ENCODE data around the gene TSPAN2.

TSPAN2 gene

DNA sequence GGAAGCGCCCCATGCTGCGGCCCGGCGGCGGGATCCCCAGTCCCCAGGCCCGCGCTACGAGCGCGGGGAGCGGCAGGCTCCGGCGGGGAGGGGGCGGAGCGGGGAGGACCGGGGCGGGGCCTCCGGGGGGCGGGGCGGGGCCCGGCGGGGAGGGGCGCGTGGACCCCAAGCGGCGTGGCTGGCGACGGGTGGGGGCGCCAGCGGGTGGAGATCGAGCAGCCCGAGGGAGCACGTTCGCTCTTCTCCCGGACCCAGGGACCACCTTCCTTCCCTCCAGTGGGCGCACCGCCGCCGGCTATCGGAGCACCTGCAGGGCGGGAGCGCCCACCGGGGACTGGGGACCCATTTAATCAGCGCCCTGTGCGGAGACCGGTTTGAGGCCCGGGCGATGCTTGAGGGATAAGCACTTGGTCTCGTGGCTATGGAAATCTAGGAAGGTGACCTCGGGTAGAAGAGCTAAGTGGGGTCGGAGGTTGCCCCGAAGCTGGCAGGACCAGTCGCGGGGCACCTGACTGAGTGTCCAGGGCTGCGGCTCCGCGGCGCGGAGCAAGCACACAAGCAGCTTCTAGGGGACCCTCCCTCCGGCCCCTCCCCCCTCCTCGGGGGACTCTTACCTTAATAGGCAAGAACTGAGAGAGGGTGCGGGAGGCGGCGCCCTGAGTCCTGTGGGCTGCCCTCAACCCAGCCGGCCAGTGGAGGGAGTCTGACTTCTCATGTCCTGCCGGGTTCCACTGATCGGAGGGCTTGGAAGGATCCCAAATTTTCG, at the start of gene TSPAN2:
Gene TSPAN2 (minus strand): TSS at position 84 of the 766 bp plus-strand sequence. CDS start 71 bp downstream, at position 13.
- no peak for DNase-seq

DNA sequence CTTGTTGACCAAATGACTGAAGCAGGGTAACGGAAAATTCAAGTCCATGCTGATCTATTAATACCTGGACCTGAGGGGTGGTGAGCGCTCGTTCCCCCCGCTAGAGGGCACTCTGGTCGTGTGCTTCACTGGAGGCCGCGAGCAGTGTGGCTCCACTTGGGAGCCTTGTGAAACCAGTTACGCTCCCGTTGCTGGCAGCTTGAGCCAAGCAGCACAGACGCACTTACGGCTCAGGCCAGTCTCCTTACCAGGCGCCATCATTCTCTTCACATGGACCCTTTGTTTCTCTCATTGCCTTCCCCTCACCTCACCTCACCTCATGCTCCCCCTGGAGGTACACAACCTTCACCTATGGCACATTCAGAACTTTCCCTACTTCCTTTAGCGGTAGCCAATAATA, 49.7 kb upstream of the TSPAN2 start:
- DNase-seq: peak; percentile 83

DNA sequence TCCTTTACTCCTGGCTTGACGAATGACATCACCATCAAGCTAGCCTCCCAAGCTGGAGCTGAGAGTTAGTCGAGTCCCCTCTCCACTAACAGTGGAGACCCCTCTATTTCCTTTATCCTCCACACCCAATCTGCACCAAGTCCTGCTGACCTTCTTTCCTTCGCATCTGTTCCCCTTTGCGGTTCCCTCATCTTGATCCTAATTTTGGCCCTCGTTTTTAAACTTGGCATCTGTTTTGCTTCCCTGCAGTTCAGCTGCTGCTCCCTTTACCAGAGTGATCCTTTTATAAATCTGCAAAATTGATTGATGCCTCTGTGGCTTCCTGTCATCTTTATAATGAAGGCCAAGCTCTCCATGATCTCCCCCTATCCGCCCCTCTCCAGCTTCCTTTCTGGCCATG, 49.0 kb upstream of the TSPAN2 start:
- no peak for DNase-seq

DNA sequence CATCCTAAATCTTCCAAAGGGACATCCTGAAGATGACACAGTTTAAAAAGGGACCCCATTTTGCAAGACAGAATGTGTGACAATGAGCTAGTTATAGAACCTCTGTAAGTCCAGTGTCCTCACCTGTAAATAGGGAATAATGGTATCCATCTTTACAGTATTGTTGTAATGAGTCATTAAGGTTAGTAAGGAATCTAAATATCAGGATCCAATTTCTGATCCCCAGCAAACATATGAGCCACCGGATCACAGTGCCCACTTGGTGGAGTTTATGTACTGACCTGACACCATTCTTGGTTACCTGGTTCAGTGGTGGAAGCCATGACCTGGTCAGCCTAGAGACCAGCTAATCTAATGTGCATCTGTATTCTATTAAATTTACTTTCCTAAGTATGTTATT, 47.9 kb upstream of the TSPAN2 start:
- no peak for DNase-seq

DNA sequence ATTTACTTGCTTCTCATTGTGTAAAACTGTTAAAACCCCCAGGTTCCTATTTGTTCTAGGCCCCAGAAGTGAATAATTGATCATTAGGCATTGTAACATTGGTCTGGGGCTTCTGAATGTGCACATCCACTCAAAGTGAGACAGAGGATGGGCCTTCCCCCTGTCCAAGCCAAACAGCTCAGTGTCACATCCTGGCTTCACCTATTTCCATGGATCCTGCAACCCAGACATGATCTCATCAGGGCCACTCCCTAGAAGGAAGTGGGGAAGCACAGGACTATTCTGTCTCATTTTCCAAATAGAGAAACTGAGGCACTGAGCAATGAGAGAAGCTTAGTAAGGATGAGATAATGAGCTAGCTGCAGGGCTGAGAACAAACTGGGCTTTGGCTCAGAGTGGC, 47.4 kb upstream of the TSPAN2 start:
- no peak for DNase-seq

DNA sequence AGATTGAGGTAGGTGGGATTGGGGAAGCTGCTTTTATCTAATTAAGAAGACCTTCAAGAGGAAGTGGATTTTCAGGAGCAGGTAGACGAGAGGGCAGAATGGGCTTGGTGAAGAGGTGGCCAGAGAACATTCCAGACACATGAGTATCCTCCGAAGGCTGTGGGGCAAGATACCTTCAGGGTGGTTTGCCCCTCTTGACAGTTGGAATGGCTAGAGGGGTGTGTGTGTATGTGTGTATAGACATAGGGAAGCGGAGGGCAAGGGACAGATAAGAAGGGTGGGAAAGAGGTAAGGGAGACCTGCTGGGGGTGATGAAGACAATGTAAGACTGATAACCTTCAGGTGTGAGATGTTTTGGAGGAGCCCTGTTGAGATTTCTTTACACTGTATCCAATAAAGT, 46.8 kb upstream of the TSPAN2 start:
- no peak for DNase-seq

DNA sequence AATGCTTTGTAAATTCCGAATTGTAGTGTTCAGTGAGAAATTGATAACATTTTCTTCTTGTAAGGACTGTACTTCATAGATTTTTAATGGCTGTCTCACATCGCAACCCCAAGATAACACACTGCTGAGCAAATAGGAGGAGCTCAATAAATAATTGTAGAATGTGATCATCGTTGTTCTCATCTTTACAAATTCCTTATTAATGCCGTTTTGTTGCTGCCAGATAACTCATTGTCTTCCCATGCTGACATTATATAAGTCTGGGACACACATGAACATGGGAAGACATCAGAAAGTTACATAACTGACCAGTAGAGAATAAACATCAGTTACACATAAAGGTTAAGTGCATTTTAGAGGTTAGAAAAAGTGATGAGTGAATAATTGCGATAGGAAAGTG, 46.4 kb upstream of the TSPAN2 start:
- DNase-seq: no peak

DNA sequence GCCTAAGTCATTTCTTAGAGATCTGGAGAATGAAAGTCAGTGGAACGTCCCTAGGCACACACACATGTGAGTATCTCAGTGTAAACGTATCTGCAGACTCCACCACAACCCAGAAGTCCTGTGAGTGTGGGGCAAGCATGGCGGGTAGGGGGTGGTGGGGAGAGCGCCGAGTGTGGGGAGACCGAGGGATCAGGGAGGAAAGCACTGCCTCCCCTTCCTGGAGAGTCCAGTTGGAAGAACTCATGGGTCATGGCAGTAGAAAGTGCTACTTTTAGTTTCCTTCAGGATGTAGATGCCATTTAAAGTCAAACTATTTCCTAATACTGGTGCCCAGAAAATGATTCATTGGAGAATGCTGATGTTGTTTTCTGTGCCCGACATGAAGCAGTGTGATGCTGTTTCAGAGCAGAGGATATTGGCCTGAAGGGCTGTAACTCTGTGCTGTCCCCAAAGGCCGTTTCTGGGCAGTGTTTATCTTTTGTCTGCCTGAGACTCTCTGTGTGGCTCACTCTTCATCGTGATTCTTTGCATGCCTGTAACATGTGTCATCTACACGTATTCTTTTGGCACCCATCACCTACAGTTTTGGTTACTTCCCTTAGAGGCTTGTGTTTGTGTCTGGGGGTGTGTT, 45.7 kb upstream of the TSPAN2 start:
- no peak for DNase-seq

DNA sequence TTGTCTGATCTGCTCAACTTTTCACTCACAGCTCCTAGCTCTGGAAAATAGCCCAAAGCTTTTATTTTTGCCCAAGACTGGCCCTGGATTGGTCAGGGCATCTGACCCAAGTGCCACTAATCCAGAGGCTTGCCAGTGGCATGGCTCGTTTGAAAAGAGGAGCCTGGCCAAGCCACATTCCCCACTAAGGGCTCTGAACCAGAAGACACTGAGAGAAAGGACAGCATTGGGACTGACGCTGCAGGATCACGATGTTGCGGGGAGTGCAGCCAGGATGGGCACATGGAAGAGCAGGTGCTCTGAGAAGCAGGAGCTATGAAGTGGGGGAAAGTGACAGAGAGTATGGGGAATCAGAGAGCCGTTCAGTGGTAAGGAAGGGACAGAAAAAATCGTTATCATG, 44.9 kb upstream of the TSPAN2 start:
- DNase-seq: no peak

DNA sequence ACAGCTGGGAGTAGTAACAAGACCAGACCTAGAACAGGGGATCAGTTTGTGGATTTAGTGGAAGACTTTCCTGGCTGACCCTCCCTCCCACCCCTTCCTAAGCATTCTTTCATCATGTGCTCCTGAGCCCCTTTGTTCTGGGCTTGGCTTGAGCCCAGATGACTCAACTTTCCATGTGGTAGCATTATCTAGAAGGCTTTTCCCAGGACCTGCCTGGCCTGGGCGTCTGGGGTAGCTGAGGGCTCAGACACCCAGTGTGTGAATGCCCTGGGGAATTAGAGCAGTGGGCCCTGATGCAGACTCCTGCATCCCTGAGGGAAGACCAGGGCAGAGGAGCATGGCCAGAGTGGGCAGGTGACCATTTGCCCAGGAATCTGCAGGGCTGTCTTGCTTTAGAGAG, 44.1 kb upstream of the TSPAN2 start:
- DNase-seq: no peak

DNA sequence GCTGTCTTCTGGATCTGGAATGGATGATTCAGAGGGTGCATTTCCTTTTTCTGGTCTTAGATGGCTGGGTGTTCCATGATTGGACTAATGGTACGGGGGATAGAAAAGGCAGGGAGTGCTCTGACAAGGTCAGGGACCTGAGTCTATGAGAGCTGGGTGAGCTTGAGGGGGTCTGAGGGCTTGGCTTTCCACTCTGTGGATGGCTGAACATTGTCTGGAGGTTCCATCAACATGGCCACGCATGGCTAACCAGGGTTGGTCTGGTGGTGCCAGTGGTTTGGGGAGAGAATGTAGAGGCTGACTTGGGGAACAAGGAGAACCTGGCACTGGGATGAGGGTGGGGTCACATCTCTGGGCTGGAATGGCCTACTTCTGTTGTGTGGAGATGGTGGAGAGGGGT, 41.5 kb upstream of the TSPAN2 start:
- no peak for DNase-seq

DNA sequence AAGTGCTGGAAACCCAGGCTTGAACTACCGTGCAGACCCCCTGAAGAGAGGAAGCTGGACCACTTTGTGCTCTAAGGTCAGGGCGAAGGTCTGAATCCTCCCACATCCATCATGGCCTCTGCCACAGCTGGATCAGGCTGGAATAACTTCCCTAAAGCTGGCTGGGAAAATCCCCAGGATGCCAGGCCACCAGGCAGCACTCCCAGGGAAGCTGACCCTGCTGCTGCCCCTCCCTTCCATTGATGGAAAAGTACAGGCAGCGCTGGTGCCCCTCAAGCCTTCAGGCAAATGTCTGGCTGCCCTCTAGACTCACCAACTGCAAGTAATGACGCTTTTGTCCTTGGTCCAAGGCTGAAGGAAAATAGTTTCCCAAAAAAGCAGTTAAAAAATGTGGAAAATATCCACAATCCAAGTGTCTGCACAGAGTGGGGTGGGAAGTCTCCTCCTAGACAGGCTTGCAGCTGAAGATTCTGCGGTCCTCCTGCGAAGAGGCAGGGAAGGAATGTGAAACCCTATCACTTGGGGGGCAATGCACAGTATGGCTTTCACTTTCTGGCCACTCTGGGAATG, 39.9 kb upstream of the TSPAN2 start:
- no peak for DNase-seq

DNA sequence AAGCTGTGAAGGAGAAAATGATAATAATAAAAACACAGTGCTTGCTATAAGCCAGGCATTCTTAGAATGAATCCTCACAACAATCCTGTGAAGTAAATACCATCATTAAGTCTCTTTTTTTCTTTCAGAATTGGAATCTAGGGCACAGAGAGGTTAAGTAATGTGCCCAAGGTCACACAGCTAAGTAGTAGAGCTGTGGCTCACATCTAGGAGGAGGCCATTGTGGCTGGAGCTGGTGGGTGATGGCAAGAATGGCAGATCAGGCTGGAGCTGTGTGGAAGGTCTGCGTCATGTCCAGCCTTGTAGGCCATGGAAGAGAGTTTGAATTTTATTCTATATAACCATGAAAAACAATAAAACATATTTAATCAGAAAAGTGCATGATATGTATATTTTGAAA, 38.2 kb upstream of the TSPAN2 start:
- DNase-seq: no peak

DNA sequence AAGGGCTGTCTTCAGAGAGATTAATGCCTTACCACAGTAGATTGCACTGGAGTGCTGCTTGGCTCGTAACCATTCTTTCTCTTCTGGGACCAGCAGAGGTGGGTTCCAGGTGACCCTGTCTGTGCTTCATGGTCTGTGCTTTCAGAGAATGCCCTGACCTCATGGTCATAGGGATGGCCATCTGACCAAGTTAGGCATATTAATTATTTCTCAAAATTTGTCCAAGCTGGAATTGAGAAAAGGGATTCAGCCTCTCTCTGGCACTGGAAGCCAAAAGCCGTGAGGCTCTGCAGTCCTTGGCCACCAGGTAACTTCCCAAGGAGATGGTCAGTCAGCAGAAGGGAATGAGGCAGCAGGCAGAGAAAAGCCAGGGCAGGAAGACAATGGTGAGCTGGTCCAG, 37.2 kb upstream of the TSPAN2 start:
- no peak for DNase-seq

DNA sequence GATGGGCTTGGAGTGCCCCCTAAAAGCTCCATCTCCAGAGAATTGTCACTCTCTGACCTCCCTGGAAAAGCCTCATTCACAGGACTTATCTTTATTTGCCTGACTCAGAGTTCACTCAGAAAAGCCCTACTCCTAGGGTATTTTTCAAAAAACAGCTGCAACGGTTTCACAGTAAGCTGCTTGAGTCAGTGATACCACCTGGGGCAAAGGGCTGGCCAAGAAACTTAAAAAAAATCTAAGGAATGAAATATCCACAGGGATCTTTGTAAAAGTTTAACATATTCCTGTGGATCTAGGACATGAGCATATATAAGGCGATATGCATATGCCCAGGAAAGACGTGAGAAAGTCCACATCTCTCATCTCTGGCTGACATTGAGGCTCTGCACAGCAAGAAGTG, 33.8 kb upstream of the TSPAN2 start:
- no peak for DNase-seq

DNA sequence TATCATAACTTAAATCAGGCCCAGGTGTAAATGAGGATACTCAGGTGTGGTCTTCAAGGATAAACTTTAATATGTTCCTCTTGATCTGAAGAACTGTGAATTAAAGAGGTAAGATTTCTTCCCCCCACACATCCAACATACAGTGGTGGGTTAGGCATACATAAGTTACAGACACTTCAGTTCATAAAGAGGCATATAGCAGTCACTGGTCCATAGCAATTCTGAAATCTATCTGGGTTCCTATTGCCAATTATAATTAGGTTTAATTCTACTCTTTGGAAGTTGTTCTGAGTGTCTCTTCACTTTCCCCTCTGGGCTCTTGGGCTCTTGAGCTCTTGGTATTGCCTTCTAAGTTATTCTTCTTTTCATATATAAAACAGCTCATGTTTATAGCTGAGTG, 32.5 kb upstream of the TSPAN2 start:
- no peak for DNase-seq

DNA sequence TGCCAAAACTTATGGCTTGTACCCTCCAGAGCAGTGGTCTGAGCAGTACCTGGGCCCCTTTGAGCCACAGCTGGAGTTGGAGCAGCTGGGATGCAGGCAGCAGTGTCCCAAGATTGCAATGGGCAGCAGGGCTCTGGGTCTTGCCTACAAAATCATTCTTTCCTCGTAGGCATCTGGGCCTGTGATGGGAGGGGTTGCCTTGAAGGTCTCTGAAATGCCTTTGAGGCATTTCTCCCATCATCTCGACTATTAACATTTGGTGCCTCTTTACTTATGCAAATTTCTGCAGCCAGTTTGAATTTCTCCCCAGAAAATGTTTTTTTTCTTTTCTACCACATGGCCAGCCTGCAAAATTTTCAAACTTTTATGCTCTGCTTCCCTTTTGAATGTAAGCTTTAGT, 31.0 kb upstream of the TSPAN2 start:
- no peak for DNase-seq

DNA sequence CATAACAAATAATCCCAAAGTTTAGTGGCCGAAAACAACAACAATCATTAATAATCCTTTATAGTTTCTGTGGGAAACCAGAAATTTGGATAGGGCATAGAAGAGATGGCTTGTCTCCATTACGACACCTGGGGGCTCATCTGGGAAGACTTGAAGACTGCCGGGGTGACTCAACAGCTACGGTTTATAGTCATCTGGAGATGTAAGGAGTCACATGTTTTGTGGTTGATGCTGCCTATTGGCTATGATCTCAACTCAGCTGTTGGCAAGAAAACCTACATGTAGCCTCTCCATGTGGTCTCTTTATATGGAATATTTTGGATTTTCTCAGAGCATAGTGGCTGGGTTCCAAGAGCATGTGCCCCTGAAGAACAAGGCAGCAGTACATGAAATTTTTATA, 29.3 kb upstream of the TSPAN2 start:
- no peak for DNase-seq

DNA sequence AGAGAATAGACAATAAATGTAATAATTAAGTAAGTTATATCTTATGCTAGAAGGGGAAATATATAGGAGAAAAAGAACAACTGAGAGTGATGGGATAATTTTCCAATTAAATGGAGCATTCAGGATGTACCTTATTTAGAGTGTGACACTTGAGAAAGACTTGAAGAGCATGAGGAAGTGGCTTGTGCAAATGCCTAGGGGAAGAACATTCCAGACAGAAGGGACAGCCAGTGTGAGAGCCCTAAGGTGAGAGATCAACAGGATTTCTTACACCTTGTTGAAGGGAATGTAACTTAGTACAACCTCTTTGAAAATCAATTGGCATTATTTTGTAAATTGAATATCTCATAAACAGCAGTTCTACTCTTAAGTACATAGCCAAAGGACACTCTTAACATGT, 28.8 kb upstream of the TSPAN2 start:
- DNase-seq: no peak

DNA sequence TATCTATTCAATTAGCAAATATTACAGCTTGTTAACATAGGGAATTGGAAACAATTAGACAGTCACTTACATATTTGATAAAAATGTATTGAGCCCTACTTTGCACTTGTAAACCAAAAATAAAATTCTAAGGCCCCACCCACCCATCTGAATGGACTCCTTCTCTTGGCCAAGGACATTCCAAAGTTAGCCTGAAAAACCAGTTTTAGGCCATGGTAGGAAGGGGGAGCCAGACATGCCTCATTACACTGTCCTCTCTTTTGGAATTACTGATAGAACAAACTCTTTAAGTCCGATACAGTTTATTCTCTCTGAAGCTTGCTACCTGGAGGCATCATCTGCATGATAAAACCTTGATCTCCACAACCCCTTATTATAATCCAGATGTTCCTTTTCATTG, 28.0 kb upstream of the TSPAN2 start:
- no peak for DNase-seq

DNA sequence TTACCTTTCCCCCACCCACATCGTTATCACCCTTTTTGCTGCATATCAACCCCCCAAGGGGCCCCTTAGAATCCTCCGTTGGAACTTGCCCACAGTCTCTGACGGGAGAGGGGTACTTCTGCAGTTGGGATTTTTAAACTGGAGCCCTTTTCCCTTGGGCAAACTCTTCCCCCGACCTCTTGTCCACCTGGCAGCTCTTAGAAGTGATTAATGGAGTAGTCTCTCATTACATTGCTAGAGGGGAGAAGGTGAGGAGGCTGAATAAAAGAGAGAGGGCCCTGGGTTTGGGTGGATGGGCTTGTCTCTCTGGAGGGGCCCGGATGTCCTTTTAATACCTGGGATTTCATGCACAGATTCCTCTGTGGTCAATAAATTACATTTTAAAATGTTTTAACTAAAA, 27.2 kb upstream of the TSPAN2 start:
- no peak for DNase-seq

DNA sequence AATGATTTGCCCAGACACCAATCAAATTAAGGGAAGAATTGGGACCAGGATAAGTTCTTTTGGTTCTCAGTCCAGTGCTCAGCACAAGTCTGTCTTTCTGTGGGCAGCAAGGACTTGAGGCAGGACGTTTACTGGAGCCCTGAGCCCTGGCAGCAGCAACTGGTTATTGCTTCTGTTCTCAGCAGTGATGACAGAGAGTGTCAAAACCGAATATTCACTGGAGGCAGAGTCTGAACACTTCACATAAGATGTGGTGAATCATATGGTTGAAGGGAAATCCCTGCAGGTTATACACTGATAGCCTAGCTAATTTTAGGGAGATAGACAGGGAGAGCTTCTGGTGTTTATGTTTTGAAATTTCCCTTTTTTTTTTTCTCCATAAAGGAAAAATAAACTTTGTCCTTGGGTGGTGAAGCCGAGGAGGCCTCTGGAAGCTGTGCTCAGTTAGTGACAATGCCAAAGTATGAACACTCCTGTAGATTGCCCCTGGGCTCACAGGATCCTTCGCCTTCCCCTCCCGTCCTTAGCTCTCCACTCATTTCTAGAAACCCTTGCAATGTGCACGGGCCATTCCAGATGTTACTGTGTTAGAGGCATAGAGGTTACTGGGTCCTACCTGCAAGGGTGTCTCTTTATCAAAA, 26.3 kb upstream of the TSPAN2 start:
- no peak for DNase-seq

DNA sequence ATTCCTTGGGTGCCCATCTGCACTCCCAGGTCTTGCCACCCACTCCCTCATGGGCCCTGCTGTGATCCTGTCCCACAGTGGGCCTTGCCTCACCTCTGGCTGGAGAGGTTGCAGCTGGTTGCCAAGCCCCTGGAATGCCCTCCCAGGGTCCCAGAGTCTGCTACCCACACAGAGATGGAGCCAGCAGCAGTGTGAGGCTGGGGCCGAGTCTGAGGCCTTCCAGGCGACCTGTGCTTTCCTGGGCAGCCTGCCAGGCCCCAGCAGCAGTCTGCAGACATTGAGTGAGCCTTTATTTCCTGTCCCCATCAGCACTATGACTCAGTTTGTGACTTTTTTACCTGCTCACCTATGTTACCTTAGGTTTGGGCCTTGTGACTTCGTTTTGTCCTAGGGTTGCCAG, 25.0 kb upstream of the TSPAN2 start:
- peak; percentile 9 for DNase-seq

DNA sequence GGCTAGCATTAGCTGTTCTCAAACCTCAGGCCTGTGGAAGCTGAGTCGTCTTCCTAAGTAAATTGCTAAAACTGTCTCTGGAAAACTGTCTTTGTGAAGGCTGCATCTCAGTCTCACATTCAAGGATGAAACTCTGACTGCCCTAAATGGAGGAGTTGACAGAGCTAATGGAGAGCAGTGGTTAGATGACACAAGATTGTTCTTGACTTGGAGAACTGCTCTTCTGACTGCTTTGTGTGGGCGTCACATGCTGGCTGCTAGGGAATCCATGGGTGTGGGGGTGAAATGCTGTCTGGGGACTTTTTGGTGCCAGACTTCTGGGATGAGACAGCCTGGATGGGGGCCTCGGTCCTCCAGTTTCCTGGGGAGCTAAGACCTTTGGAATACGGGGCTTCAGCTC, 24.5 kb upstream of the TSPAN2 start:
- DNase-seq: no peak

All from NCI-H1092 (cell line).